Activated CD4-positive, alpha-beta T cell treated with anti-CD3 and anti-CD28 coated beads for 4 hours (primary cell): ENCODE results near the gene EVA1A.

Experiments
- DNase-seq, 2 donors: peaks; one replicate each; pipeline ENCODE4 v3.0.0-alpha.2; 2020

EVA1A gene

GRCh38 chr2:75560768-75561565, at the start of gene EVA1A:
Gene EVA1A (minus strand): TSS chr2:75560939. CDS start chr2:75518140, 42,799 bp downstream.
- no peak for DNase-seq

GRCh38 chr2:75609937-75610508, 49.3 kb upstream of the EVA1A start:
- DNase-seq = no peak

GRCh38 chr2:75609334-75609689, 48.6 kb upstream of the EVA1A start:
- no peak for DNase-seq

GRCh38 chr2:75608684-75609333, 48.1 kb upstream of the EVA1A start:
- peak; percentile 15 to 32 for DNase-seq

- no peak for DNase-seq
Measured at GRCh38 chr2:75607988-75608683, 47.4 kb upstream of the EVA1A start.

GRCh38 chr2:75607400-75607798, 46.7 kb upstream of the EVA1A start:
- DNase-seq = no peak

- no peak for DNase-seq
Measured at GRCh38 chr2:75606761-75607399, 46.1 kb upstream of the EVA1A start.

GRCh38 chr2:75605770-75606529, 45.2 kb upstream of the EVA1A start:
- DNase-seq = no peak

GRCh38 chr2:75604484-75604883, 43.7 kb upstream of the EVA1A start:
- no peak for DNase-seq

- DNase-seq = no peak
Measured at GRCh38 chr2:75603477-75603876, 42.7 kb upstream of the EVA1A start.

GRCh38 chr2:75602724-75603342, 42.1 kb upstream of the EVA1A start:
- no peak for DNase-seq

- DNase-seq = no peak
Measured at GRCh38 chr2:75600461-75601011, 39.8 kb upstream of the EVA1A start.

GRCh38 chr2:75598589-75599155, 37.9 kb upstream of the EVA1A start:
- no peak for DNase-seq

GRCh38 chr2:75597949-75598348, 37.2 kb upstream of the EVA1A start:
- no peak for DNase-seq

- no peak for DNase-seq
Measured at GRCh38 chr2:75596784-75597183, 36.0 kb upstream of the EVA1A start.

- DNase-seq = no peak
Measured at GRCh38 chr2:75595541-75596395, 35.0 kb upstream of the EVA1A start.

- DNase-seq = no peak
Measured at GRCh38 chr2:75594596-75594995, 33.9 kb upstream of the EVA1A start.

GRCh38 chr2:75592888-75593287, 32.1 kb upstream of the EVA1A start:
- DNase-seq = no peak

- DNase-seq = no peak
Measured at GRCh38 chr2:75592030-75592429, 31.3 kb upstream of the EVA1A start.
